Bronchial epithelial cell (primary cell): ENCODE results near the gene SOBP. TPM values are rescaled to one million over a fixed set of nuclear protein-coding genes. Genes with fewer than 3 reads are reported as not detected.

Experiments
- DNase-seq: peaks from one replicate; pipeline ENCODE4 v3.0.0-alpha.2; 2010; ENCODE audit warnings: low read depth
- FAIRE-seq: peaks from 2 replicates; lab custom pipeline; 2011; peaks lifted over from hg19 to GRCh38; lab: Jason Lieb, UNC
- H3K27me3 ChIP-seq: 2 replicates; pipeline ENCODE4 v1.5.1; 2011; ENCODE audit warnings: low read length; ENCODE audit not compliant: control insufficient read depth, insufficient read depth
- H3K36me3 ChIP-seq: 2 replicates; pipeline ENCODE4 v1.5.1; 2011; ENCODE audit warnings: low read length; ENCODE audit not compliant: control insufficient read depth, insufficient read depth
- H3K4me3 ChIP-seq: 2 replicates; pipeline ENCODE4 v1.5.1; 2011; ENCODE audit warnings: mild to moderate bottlenecking, low read depth, low read length, control low read depth
- total RNA-seq: library from RNA; depleted of rRNA; stranded (reverse); fragments of >200 nt; gene quantifications from 2 replicates; pipeline ENCODE4 v1.2.1, GENCODE V29; 2014
- TF ChIP-seq, protein P1 (sequence below): IDR thresholded peaks from 2 replicates; pipeline ENCODE4 v1.5.1; 2011; ENCODE audit warnings: mild to moderate bottlenecking, moderate library complexity, low read length, control low read depth, inconsistent platforms; ENCODE audit not compliant: insufficient read depth, severe bottlenecking

The SOBP gene
- total RNA-seq, 1 donor from 2014 or later = 0.26 TPM

DNA sequence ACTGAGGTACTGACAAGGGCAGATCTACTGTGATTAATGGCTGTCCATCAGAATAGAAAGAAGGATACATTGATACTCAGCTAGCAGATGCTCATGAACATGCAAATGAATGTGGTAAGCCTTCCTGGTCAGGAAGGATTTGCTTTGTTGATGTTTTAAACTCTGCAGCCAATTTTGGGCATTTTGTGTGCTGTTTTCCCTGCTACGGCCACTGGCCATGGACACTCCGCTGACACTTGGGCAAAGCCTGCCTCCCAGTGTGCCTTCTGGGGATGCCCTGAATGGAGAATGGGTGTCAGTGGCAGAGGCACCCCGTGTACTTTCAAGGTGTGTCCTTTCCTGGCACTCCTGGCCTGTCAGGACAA is 113.1 kb downstream of the SOBP start:
- no peak overlapping the region for H3K4me3 ChIP-seq
- no peaks in the 10 kb centered on the region for H3K36me3 ChIP-seq
- peak; percentile 8 for DNase-seq
- FAIRE-seq = no peak
- H3K27me3 ChIP-seq = no peaks in the 10 kb centered on the region
- TF ChIP-seq, protein P1, sequence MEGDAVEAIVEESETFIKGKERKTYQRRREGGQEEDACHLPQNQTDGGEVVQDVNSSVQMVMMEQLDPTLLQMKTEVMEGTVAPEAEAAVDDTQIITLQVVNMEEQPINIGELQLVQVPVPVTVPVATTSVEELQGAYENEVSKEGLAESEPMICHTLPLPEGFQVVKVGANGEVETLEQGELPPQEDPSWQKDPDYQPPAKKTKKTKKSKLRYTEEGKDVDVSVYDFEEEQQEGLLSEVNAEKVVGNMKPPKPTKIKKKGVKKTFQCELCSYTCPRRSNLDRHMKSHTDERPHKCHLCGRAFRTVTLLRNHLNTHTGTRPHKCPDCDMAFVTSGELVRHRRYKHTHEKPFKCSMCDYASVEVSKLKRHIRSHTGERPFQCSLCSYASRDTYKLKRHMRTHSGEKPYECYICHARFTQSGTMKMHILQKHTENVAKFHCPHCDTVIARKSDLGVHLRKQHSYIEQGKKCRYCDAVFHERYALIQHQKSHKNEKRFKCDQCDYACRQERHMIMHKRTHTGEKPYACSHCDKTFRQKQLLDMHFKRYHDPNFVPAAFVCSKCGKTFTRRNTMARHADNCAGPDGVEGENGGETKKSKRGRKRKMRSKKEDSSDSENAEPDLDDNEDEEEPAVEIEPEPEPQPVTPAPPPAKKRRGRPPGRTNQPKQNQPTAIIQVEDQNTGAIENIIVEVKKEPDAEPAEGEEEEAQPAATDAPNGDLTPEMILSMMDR = peak; percentile 8

DNA sequence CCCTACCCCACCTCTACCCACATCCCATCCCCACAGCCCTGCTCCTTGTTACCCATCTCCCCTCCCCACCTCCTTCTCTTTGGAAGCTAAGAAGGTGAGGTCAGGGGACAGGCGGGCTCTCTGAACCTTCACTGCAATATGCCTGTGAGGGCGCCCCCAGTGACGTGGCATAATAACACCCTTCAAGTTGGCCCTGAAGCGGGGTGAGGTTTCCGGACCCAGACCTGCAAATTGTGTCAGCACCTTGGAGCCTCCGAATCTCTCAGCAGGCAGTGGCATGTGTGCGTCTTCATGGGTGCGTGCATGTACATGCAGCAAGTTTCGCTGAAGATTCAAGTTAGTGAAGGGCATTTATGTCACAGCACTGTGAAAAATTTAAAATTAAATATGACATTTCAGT is 114.6 kb downstream of the SOBP start:
- TF ChIP-seq, protein P1 = peak; percentile 16
- no peaks in the 10 kb centered on the region for H3K27me3 ChIP-seq
- no peaks in the 10 kb centered on the region for H3K36me3 ChIP-seq
- DNase-seq (peak; percentile 85), FAIRE-seq (no peak)
- H3K4me3 ChIP-seq = no peak overlapping the region

DNA sequence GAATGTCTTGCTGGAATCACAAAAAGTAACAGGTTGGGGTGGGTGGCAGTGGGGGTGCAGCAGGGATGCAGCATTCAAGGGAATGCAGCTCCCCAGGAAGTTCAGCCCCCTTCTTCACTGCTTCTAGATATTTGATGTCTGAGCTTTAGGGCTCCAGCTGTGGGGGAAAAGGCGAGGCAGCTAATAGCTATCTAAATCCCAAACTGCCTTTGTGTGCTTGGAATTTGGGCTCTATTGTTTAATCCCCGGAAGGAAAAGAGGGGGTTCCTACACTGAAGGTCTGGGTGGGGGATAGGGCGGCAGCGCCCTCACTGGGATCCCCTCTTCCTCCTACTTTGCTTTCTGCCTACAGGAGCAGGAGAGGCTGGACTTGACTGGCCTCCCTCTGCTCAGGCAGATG is 116.5 kb downstream of the SOBP start:
- FAIRE-seq (no peak), DNase-seq (no peak)
- Histone ChIP-seq H3K36me3 (no peaks in the 10 kb centered on the region), H3K4me3 (no peak overlapping the region), H3K27me3 (no peaks in the 10 kb centered on the region)
- TF ChIP-seq, protein P1 = no peak

DNA sequence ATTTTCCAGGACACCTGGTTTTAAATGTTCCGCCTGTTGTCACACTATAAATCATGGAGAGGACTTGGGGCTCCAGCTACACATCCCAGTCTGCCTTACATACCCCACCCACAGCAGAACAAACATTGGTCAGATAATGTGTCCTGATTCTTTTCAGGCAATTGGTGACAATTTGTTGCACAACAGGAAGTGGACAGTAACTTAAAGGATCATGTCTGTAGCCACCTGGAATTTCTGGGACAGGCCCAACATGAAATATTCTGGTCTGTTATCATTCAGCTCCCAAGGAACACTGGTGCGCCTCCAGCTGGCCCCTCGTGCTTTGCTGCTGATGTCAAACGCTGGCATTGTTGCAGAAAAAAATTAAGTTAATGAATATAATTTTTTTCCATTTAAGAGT is 117.2 kb downstream of the SOBP start:
- FAIRE-seq = no peak
- DNase-seq = no peak
- H3K4me3 ChIP-seq = no peak overlapping the region

DNA sequence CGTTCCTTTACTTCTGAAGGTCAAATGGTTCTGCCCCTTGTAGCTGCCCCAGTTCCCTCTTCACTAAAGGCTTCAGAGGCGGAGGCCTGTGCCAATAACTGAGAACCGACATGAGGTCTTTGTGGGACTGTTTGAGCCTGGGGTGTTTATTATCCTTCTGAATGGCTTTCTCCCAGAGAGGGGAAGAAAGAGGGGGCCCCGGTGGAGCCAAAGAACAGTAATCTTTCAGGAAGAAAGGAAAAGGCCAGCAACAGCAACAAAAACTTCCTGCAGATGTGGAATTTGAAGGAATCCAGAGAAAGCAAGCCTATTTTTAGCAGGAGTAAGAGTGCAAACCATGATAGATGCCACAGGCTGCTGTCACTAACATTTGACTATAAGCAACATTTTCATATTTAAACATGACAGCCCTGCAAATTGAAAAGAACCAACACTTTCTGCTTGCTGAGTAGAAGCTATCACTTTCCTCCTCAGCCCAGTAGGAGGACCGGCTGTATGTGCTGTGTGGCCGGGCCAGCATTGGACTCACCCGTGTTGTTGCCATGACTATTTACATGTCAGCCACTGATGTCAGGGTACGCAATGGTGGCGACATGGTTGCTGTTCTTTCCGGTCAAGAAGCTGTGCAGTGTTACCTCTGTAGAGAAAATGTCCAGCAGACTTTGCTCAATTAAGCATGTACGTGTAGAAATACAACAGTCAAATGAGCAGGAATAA is 121.3 kb downstream of the SOBP start:
- TF ChIP-seq, protein P1 = no peak
- FAIRE-seq = no peak
- no peak overlapping the region for H3K4me3 ChIP-seq
- H3K36me3 ChIP-seq = no peaks in the 10 kb centered on the region
- no peak for DNase-seq
- H3K27me3 ChIP-seq = no peaks in the 10 kb centered on the region

More for the DNA sequence above, 117.2 kb downstream of the SOBP start:
- Histone ChIP-seq H3K27me3 (no peaks in the 10 kb centered on the region), H3K36me3 (no peaks in the 10 kb centered on the region)
- TF ChIP-seq, protein P1 = no peak
